ENCODE measurements around the gene NUSAP1. TPM values are rescaled to one million over a fixed set of nuclear protein-coding genes. Genes with fewer than 3 reads are reported as not detected.
"Not testable (repeated sequence)": the region's sequence is repeated elsewhere in the genome, so short reads cannot be mapped to it uniquely, and the experiment has no call there.

The NUSAP1 gene
- 121 TPM for polyA plus RNA-seq (2013, experiment 1 of 2; ENCODE audit: insufficient read length)
- 14.0 TPM for polyA plus RNA-seq (2013, experiment 2 of 2; ENCODE audit: insufficient read length)

- DNase-seq: peak; percentile 100
Measured at GRCh38 chr15:41332194-41333025, at the start of gene NUSAP1, which contains the start of gene OIP5. Gene NUSAP1, plus strand, starts transcription at chr15:41332881. Its CDS starts 77 bp downstream, at chr15:41332958. Gene OIP5, minus strand, starts transcription at chr15:41332591. Its CDS starts 30 bp downstream, at chr15:41332561.

- not testable (repeated sequence) for DNase-seq
Measured at GRCh38 chr15:41282980-41283652, 49.6 kb upstream of the NUSAP1 start.

DNA sequence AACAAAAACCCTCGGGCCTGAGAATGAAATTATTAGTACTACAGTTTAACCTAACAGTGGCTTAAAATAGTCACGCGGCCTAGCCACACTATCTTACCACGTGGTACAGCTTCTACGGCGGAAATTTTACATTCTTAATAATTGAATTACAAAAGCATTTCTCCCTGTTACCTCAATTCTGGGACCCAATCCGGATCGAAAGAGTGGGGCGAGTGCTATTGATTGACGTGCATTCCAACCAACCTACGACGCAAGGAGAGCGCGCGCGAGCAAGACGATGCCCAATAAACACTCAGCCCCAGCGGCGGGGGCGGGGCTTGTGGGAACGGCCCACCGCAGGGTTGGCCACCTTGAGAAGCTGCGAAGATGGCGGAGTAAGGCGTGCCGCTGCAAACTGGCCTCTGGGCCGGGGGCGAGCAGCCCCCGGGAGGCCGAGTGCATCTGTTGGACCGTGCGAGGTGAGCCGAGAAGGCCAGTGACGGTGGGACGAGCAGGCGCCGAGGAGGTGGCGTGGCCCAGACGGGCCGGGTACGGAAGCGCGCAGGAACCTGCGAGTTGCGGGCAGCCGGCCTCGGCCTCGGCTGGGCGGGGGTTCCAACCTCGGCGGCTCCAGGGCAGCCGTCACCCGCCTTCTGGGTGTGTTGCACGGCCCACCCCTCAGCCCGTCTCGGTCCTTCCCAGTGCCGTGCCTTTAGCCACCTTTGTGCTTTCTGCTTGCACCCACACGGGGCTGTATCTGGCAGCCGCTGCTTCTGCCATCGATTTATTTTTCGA lies 48.8 kb upstream of the NUSAP1 start:
- DNase-seq: peak; percentile 100

GRCh38 chr15:41284427-41285177 lies 48.1 kb upstream of the NUSAP1 start:
- DNase-seq: peak; percentile 12

- no peak for DNase-seq
Measured at GRCh38 chr15:41285285-41285684, 47.4 kb upstream of the NUSAP1 start.

- peak; percentile 51 for DNase-seq
Measured at GRCh38 chr15:41286665-41287333, 45.9 kb upstream of the NUSAP1 start.

DNA sequence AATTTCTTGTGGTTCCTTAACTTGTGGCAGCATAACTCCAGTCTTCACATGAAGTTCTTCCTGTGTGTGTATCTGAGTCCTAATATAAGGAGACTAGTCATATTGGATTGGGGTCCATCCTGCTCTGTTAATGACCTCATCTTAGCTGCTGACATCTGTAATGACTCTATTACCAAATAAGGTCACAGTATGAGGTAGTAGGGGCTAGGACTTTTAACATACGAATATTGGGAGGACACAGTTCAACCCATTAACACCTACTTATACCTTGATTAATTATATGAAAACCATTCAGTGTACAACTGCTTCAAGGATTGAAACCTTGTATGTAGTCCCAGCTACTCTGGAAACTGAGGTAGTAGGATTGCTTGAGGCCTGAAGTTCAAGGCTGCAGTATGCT lies 44.2 kb upstream of the NUSAP1 start:
- DNase-seq: no peak

DNA sequence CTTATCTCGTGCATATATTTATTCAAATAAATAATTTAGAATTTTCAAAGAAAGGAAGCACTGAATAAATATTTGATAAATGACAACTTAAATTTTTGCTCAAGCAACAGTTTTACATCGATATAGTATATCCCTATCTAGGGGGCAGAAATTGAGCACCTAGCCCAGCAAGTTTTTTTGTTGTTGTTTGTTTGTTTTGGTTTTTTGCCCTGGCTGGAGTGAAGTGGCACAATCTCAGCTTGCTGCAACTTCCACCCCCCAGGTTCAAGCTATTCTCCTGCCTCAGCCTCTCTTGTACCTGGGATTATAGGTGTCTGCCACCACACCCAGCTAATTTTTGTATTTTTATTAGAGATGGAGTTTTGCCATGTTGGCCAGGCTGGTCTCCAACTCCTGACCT lies 42.7 kb upstream of the NUSAP1 start:
- no peak for DNase-seq

GRCh38 chr15:41291065-41291631 lies 41.5 kb upstream of the NUSAP1 start:
- DNase-seq: no peak

- no peak for DNase-seq
Measured at GRCh38 chr15:41292521-41292920, 40.2 kb upstream of the NUSAP1 start.

DNA sequence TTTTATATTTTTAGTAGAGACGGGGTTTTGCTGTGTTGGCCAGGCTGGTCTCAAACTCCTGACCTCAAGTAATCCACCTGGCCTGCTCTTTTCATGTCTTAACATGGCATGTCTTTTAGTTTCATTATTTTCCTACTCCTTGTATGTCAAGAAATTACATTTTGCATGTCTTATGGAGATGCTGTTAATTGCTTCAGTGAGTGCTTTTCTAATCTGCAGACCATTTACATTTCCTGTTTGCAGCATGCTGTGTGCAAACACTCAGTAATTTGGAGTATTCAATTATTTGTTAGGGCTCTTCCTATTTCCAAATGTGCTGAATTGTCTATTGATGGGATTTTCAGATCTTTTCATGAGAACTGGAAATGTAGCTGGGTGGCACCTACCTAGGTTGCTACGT lies 31.5 kb upstream of the NUSAP1 start:
- DNase-seq: not testable (repeated sequence)

GRCh38 chr15:41301587-41301986 lies 31.1 kb upstream of the NUSAP1 start:
- DNase-seq: no peak

DNA sequence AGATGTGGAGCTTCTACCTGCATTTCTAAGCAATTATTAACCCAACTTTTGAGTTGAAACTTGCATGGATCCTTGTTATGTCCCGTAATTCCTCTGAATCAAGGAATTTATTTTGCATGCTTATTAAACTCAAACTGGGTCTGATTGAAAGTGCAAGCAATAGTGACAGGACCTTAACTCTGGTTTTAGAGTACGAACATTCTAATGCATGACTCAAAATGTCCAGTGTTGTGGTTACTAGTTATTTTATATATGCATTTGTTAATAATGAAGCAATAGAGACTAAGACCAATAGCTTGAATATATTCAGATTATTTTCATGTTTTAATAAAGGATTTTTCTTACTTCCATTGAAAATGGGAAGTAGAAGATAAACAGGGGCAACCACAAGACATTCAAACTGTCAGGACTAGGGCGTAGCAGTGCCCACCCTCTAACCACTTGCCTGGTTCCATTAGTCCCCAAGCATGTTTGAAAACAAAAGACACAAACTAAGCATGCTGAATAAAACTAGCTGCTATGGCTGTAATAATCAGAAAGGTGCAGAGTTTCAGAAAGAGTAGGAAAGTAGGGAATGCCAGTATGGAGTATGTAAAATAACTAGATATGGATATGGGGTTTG lies 28.4 kb upstream of the NUSAP1 start:
- DNase-seq: no peak

GRCh38 chr15:41307679-41308078 lies 25.0 kb upstream of the NUSAP1 start:
- no peak for DNase-seq

GRCh38 chr15:41309226-41309905 lies 23.3 kb upstream of the NUSAP1 start:
- no peak for DNase-seq

DNA sequence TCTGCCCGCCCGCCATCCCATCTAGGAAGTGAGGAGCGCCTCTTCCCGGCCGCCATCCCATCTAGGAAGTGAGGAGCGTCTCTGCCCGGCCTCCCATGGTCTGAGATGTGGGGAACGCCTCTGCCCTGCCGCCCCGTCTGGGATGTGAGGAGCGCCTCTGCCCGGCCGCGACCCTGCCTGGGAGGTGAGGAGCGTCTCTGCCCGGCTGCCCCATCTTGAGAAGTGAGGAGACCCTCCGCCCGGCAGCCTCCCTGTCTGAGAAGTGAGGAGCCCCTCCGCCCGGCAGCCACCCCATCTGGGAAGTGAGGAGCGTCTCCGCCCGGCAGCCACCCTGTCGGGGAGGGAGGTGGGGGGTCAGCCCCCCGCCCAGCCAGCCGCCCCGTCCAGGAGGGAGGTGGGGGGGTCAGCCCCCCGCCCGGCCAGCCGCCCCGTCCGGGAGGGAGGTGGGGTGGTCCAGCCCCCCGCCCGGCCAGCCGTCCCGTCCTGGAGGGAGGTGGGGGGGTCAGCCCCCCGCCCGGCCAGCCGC lies 11.8 kb upstream of the NUSAP1 start:
- not testable (repeated sequence) for DNase-seq

- DNase-seq: no peak
Measured at GRCh38 chr15:41323611-41324010, 9.1 kb upstream of the NUSAP1 start.

DNA sequence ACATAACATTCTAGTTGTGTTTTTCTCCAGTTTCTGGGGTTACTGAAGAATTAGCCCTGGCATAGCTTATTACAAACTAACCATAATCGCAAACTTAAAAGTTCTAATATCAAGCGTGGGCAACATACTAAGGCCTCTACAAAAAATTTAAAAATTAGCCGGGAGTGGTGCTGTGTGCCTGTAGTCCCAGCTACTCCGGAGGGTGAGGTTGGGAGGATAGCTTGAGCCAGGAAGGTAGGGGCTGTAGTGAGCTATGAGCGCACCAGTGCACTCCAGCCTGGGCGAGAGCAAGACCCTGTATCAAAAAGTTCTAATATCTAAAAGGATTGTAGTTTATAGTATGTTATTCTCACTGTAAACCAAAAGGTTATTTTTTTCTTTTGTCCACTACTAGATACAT lies 1.4 kb upstream of the NUSAP1 start:
- DNase-seq: no peak

DNA sequence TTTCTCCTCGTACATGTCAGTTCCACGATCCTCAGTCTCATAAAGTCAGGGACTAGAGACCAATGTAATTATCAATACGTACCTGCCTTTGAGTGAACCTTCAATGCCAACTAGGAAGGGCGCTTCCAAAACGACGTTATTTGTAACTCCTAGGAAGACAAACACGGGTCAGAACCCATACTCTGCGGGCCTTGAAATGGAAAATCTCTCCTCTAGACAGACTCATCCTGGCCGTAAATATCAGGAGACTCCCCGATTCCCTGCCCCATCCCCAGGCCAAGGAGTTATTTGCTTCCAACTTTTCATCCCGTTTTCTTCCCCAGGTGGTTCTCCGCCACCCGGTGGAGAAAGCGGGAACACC lies 868 bp upstream of the NUSAP1 start:
- DNase-seq: peak; percentile 67

GRCh38 chr15:41333026-41333562 lies 413 bp downstream of the NUSAP1 start:
- no peak for DNase-seq
